ENCODE data around the gene RLBP1.

GRCh38 chr15:89177633-89178306, 43.6 kb downstream of the RLBP1 start:
- peak; percentile 98 for TF ChIP-seq CTCF (IDR thresholded peaks at IDR 0.05; ENCODE audit: low read depth, low read length)
- TF ChIP-seq EZH2phosphoT487 (IDR thresholded peaks at IDR 0.05; ENCODE audit: low read depth), result no peak
